Brain microvascular endothelial cell (primary cell): Measurements from ENCODE around the gene PCDHGB4.
"Not testable (repeated sequence)": the region's sequence is repeated elsewhere in the genome, so short reads cannot be mapped to it uniquely, and the experiment has no call there.

ENCODE experiments used
- DNase-seq: peaks from one replicate; pipeline ENCODE4 v3.0.0-alpha.2; 2020
- H3K27ac ChIP-seq: fragments of 250-450 bp; sonication (Bioruptor Pico); 2 replicates; pipeline ENCODE4 v1.5.1; 2020; ENCODE audit warnings: mild to moderate bottlenecking, moderate library complexity
- H3K27me3 ChIP-seq: fragments of 250-450 bp; sonication (Bioruptor Pico); replicated peaks from 2 replicates; pipeline ENCODE4 v1.5.1; 2020; ENCODE audit warnings: mild to moderate bottlenecking
- H3K36me3 ChIP-seq: fragments of 250-450 bp; sonication (Bioruptor Pico); replicated peaks from 2 replicates; pipeline ENCODE4 v1.5.1; 2020; ENCODE audit warnings: mild to moderate bottlenecking
- H3K4me3 ChIP-seq: 2 replicates; pipeline ENCODE4 v1.5.1; 2011; ENCODE audit warnings: low read depth, mild to moderate bottlenecking, control low read depth, low read length, moderate library complexity
- CTCF ChIP-seq: IDR thresholded peaks from 2 replicates; pipeline ENCODE4 v1.5.1; 2011; ENCODE audit warnings: low read depth, mild to moderate bottlenecking, moderate library complexity, low read length, control low read depth, inconsistent platforms; ENCODE audit errors: missing control alignments
- in situ Hi-C: cut with HindIII; loops from 2 replicates; pipeline ENCODE4 v1.10.0; 2017; ENCODE audit warnings: low sequenced_read_pairs, low pct_ligation_motif_present

PCDHGB4 gene

GRCh38 chr5:141387557-141388311 is at the start of gene PCDHGB4:
PCDHGB4 (plus strand) TSS chr5:141387698; CDS start chr5:141387885, 187 bp downstream.
- H3K27me3 ChIP-seq, in situ Hi-C loops, H3K27ac ChIP-seq, H3K36me3 ChIP-seq: not testable (repeated sequence)
- H3K4me3 ChIP-seq: peak within 1 kb of the TSS; percentile 30
- TF ChIP-seq CTCF: peak; percentile 61
- DNase-seq: peak; percentile 40

GRCh38 chr5:141338538-141339306 is 48.8 kb upstream of the PCDHGB4 start, which contains the start of gene PCDHGA2:
PCDHGA2 (plus strand) TSS chr5:141338760.
- peak; percentile 33 for DNase-seq
- Histone ChIP-seq H3K36me3 (no peaks in the 10 kb centered on the region), H3K27ac (no peak within 1 kb of the TSS), H3K27me3 (no peaks in the 10 kb centered on the region), H3K4me3 (peak within 1 kb of the TSS; percentile 22)
- in situ Hi-C loops: no loop called here
- peak; percentile 54 for TF ChIP-seq CTCF

GRCh38 chr5:141340781-141341354 is 46.6 kb upstream of the PCDHGB4 start:
- H3K27me3 ChIP-seq, H3K36me3 ChIP-seq, H3K4me3 ChIP-seq, in situ Hi-C loops, DNase-seq, H3K27ac ChIP-seq: not testable (repeated sequence)

- H3K36me3 ChIP-seq: no peaks in the 10 kb centered on the region
- no peak for TF ChIP-seq CTCF
- H3K4me3 ChIP-seq: no peak overlapping the region
- H3K27ac ChIP-seq: no peak overlapping the region
- in situ Hi-C loops: no loop called here
- DNase-seq: no peak
- no peaks in the 10 kb centered on the region for H3K27me3 ChIP-seq
Observed at GRCh38 chr5:141342773-141343172, 44.7 kb upstream of the PCDHGB4 start.

- peak; percentile 58 for TF ChIP-seq CTCF
- Histone ChIP-seq H3K27me3 (no peaks in the 10 kb centered on the region), H3K4me3 (peak within 1 kb of the TSS; percentile 38), H3K36me3 (no peaks in the 10 kb centered on the region), H3K27ac (no peak within 1 kb of the TSS)
- in situ Hi-C loops: no loop called here
- DNase-seq: peak; percentile 58
Observed at GRCh38 chr5:141343242-141343952, 44.1 kb upstream of the PCDHGB4 start, which contains the start of gene PCDHGA3. PCDHGA3 (plus strand) TSS chr5:141343829; CDS start chr5:141344034, 205 bp downstream.
